GM23248 (cell line): ENCODE results near the gene SS18L1. TPM values are rescaled to one million over a fixed set of nuclear protein-coding genes. Genes with fewer than 3 reads are reported as not detected.

Experiments
- DNase-seq: peaks from one replicate; pipeline ENCODE4 v3.0.0-alpha.2; 2015
- H2AFZ ChIP-seq: fragments of 200-600 bp; sonication (generic); 2 replicates; pipeline ENCODE4 v1.6.1; 2016; ENCODE audit warnings: antibody characterized with exemption
- H3F3A ChIP-seq: fragments of 200-600 bp; sonication (generic); 2 replicates; pipeline ENCODE4 v1.6.1; 2016; ENCODE audit warnings: mild to moderate bottlenecking, antibody characterized with exemption, mixed run types; ENCODE audit not compliant: insufficient read depth
- H3K27ac ChIP-seq: fragments of 200-600 bp; sonication (generic); 2 replicates; pipeline ENCODE4 v1.5.1; 2016; ENCODE audit warnings: mild to moderate bottlenecking
- H3K27me3 ChIP-seq: fragments of 200-600 bp; sonication (generic); replicated peaks from 2 replicates; pipeline ENCODE4 v1.6.1; 2016; ENCODE audit warnings: mild to moderate bottlenecking; ENCODE audit not compliant: insufficient read depth
- H3K36me3 ChIP-seq: fragments of 200-600 bp; sonication (generic); 2 replicates; pipeline ENCODE4 v1.6.1; 2016; ENCODE audit warnings: low read depth, mild to moderate bottlenecking
- H3K4me1 ChIP-seq: fragments of 200-600 bp; sonication (generic); 2 replicates; pipeline ENCODE4 v1.6.1; 2016; ENCODE audit warnings: mild to moderate bottlenecking; ENCODE audit not compliant: insufficient read depth
- H3K4me2 ChIP-seq: fragments of 200-600 bp; sonication (generic); one replicate; pipeline ENCODE4 v1.6.1; 2016; ENCODE audit warnings: mild to moderate bottlenecking; ENCODE audit not compliant: unreplicated experiment
- H3K4me3 ChIP-seq: fragments of 200-600 bp; sonication (generic); 2 replicates; pipeline ENCODE4 v1.5.1; 2016; ENCODE audit warnings: mild to moderate bottlenecking
- H3K79me2 ChIP-seq: fragments of 200-600 bp; sonication (generic); 2 replicates; pipeline ENCODE4 v1.6.1; 2016; ENCODE audit warnings: mild to moderate bottlenecking; ENCODE audit not compliant: insufficient read depth
- H3K9ac ChIP-seq: fragments of 200-600 bp; sonication (generic); 2 replicates; pipeline ENCODE4 v1.6.1; 2016; ENCODE audit warnings: mild to moderate bottlenecking
- H3K9me2 ChIP-seq: fragments of 200-600 bp; sonication (generic); 2 replicates; pipeline ENCODE4 v1.6.1; 2016; ENCODE audit warnings: mixed run types, mild to moderate bottlenecking, moderate library complexity; ENCODE audit not compliant: insufficient read depth
- H3K9me3 ChIP-seq: fragments of 200-600 bp; sonication (generic); one replicate; pipeline ENCODE4 v1.6.1; 2017; ENCODE audit warnings: low read depth
- H4K20me1 ChIP-seq: fragments of 200-600 bp; sonication (generic); 2 replicates; pipeline ENCODE4 v1.6.0; 2016; ENCODE audit not compliant: insufficient read depth
- EZH2 ChIP-seq: fragments of 200-600 bp; sonication (generic); IDR thresholded peaks from 2 replicates; pipeline ENCODE4 v1.6.1; 2018; ENCODE audit warnings: antibody characterized with exemption, mild to moderate bottlenecking; ENCODE audit not compliant: insufficient read depth, poor library complexity, severe bottlenecking
- EZH2phosphoT487 ChIP-seq: fragments of 200-600 bp; sonication (generic); IDR thresholded peaks from 2 replicates; pipeline ENCODE4 v1.6.1; 2018; ENCODE audit warnings: antibody characterized with exemption, moderate library complexity, mild to moderate bottlenecking, low read depth; ENCODE audit not compliant: insufficient read depth
- WGBS, 2 experiments: methylation state at CpG; one replicate each; pipeline ENCODE4 v1.1.6; 2015 to 2017; ENCODE audit warnings: low lambda C conversion rate in 2 of 2, low coverage in 1 of 2; ENCODE audit errors: missing lambda C conversion rate in 2 of 2; 5-methylcytosine and 5-hydroxymethylcytosine counted together
- in situ Hi-C: fragments of 300-500 bp; cut with MboI; formaldehyde crosslinking; loops from 2 replicates; pipeline ENCODE4 v1.15.0; 2020
- polyA plus RNA-seq: library from polyadenylated mRNA; unstranded; fragments of >200 nt; fragmentation: Nextera tagmentation; extraction: Ambion mirVana; gene quantifications from 2 replicates; pipeline ENCODE4 v1.2.1, GENCODE V29; 2016
- total RNA-seq: library from RNA; depleted of rRNA; stranded (reverse); fragments of >200 nt; shearing (Covaris generic); gene quantifications from 2 replicates; pipeline ENCODE4 v1.2.3, GENCODE V29; 2014

Gene SS18L1
- total and polyA plus RNA-seq, 2 experiments from 2014 or later = 2.3 to 8.8 TPM

GRCh38 chr20:62151835-62152364 lies 8.3 kb downstream of the SS18L1 start:
- Histone ChIP-seq H3K4me1 (no peaks in the 10 kb centered on the region; the same call in 1 of the 2 replicates), H3K9me2 (no peaks in the 10 kb centered on the region), H3K4me3 (no peak overlapping the region), H3K36me3 (no peaks in the 10 kb centered on the region), H3K79me2 (peaks cover 99% of the 10 kb centered on the region), H3K27ac (no peak overlapping the region), H3K9me3 (no peaks in the 10 kb centered on the region), H2AFZ (no peak overlapping the region), H3K9ac (no peak overlapping the region), H3F3A (no peaks in the 10 kb centered on the region), H4K20me1 (peaks cover 7% of the 10 kb centered on the region; the same call in 1 of the 2 replicates), H3K4me2 (no peak overlapping the region), H3K27me3 (no peaks in the 10 kb centered on the region)
- TF ChIP-seq EZH2phosphoT487 = no peak
- no peak for TF ChIP-seq EZH2
- in situ Hi-C loops = no loop called here
- 85 to 86% methylated on average over 16 to 23 of the region's 23 CpGs for WGBS, 2 experiments
- DNase-seq = no peak

- Histone ChIP-seq H3K27me3 (no peaks in the 10 kb centered on the region), H3K4me2 (no peak overlapping the region), H3K4me1 (peaks cover 6% of the 10 kb centered on the region), H3K4me3 (no peak overlapping the region), H3K9me2 (no peaks in the 10 kb centered on the region), H3K9me3 (no peaks in the 10 kb centered on the region), H3K9ac (no peak overlapping the region), H3F3A (no peaks in the 10 kb centered on the region), H3K27ac (no peak overlapping the region), H2AFZ (no peak overlapping the region), H3K36me3 (no peaks in the 10 kb centered on the region), H4K20me1 (peaks cover 7% of the 10 kb centered on the region; the same call in 1 of the 2 replicates), H3K79me2 (peaks cover 97% of the 10 kb centered on the region)
- in situ Hi-C loops = no loop called here
- DNase-seq = peak; percentile 46
- 92 to 95% methylated on average over 29 of the region's 29 CpGs for WGBS, 2 experiments
- TF ChIP-seq EZH2 (no peak), EZH2phosphoT487 (no peak)
Measured at GRCh38 chr20:62155428-62156253, 12.1 kb downstream of the SS18L1 start.

GRCh38 chr20:62156254-62156556 lies 12.6 kb downstream of the SS18L1 start:
- Histone ChIP-seq H3K79me2 (peaks cover 95% of the 10 kb centered on the region), H3K27me3 (no peaks in the 10 kb centered on the region), H3F3A (no peaks in the 10 kb centered on the region), H3K27ac (no peak overlapping the region), H3K9ac (no peak overlapping the region), H3K9me3 (no peaks in the 10 kb centered on the region), H2AFZ (no peak overlapping the region), H3K4me1 (peaks cover 10% of the 10 kb centered on the region), H3K4me2 (no peak overlapping the region), H3K36me3 (no peaks in the 10 kb centered on the region), H3K9me2 (no peaks in the 10 kb centered on the region), H4K20me1 (peaks cover 7% of the 10 kb centered on the region; the same call in 1 of the 2 replicates), H3K4me3 (no peak overlapping the region)
- 74% methylated on average over 3 of the region's 3 CpGs for WGBS, 2 experiments
- in situ Hi-C loops = no loop called here
- no peak for DNase-seq
- no peak for TF ChIP-seq EZH2phosphoT487
- TF ChIP-seq EZH2 = no peak

- in situ Hi-C loops = no loop called here
- H3K9me2 ChIP-seq = no peaks in the 10 kb centered on the region
- TF ChIP-seq EZH2phosphoT487 (no peak), EZH2 (no peak)
Measured at GRCh38 chr20:62156592-62157386, 13.2 kb downstream of the SS18L1 start.

More at GRCh38 chr20:62156592-62157386, 13.2 kb downstream of the SS18L1 start:
- Histone ChIP-seq H3K4me3 (no peak overlapping the region), H4K20me1 (peaks cover 7% of the 10 kb centered on the region; the same call in 1 of the 2 replicates), H3K27me3 (no peaks in the 10 kb centered on the region), H3K27ac (no peak overlapping the region), H3K36me3 (no peaks in the 10 kb centered on the region), H3K9me3 (no peaks in the 10 kb centered on the region), H3F3A (no peaks in the 10 kb centered on the region), H3K4me1 (peaks cover 15% of the 10 kb centered on the region), H3K4me2 (no peak overlapping the region), H2AFZ (no peak overlapping the region), H3K9ac (no peak overlapping the region), H3K79me2 (peaks cover 93% of the 10 kb centered on the region)
- DNase-seq = peak; percentile 69
- WGBS, 2 experiments = 58 to 85% methylated on average over 15 to 24 of the region's 24 CpGs
